ENCODE data around the gene SLC38A10.

GRCh38 chr17:81274471-81274855, 20.6 kb downstream of the SLC38A10 start:
- no peak for TF ChIP-seq CTCF (IDR thresholded peaks at IDR 0.05)
- TF ChIP-seq POLR2A (IDR thresholded peaks at IDR 0.05), result no peak
- TF ChIP-seq EP300 (IDR thresholded peaks at IDR 0.05), result no peak
- TF ChIP-seq POLR2AphosphoS5 (IDR thresholded peaks at IDR 0.05), result no peak
